Upper lobe of left lung (tissue), 4 donors: ENCODE measurements around the gene LHFPL3.

ENCODE experiments used
- POLR2A ChIP-seq, 4 donors: fragments of 450-650 bp; IDR thresholded peaks; one replicate each; pipeline ENCODE4 v1.5.1; 2016 to 2017; ENCODE audit warnings: antibody characterized with exemption in 4 of 4, mild to moderate bottlenecking in 2 of 4
- POLR2AphosphoS5 ChIP-seq, 2 donors: sonication (generic); formaldehyde crosslinking; IDR thresholded peaks; one replicate each; pipeline ENCODE4 v1.5.1; 2017; ENCODE audit warnings: antibody characterized with exemption in 2 of 2

DNA sequence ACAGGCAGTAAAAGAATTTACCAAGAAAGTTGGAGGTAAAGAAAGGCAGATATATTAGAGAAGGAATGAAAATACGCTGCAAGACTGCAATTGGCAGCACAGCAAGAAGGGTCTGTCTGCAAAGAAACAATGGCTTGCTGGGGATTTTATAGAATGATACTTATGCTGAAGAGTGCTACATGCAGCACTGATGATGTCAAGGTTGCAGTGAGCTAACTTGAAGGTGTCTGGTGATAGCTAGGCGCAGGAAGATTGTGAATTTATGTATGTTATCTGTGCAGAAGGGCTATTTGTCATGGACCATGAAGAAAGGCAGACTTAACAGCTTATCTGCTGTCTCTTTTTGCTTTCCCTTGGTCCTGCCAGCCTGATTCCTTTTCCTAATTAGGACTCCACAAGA lies 366.3 kb downstream of the LHFPL3 start:
- TF ChIP-seq POLR2A (IDR thresholded peaks at IDR 0.05) (no peak), POLR2AphosphoS5 (IDR thresholded peaks at IDR 0.05) (no peak)
